ENCODE results near the gene TRABD2A. TPM values are rescaled to one million over a fixed set of nuclear protein-coding genes. Genes with fewer than 3 reads are reported as not detected.

Gene TRABD2A
- total RNA-seq, 1 donor from 2014 or later, result 0.84 TPM

- no peak for DNase-seq (ENCODE audit: low read depth, low spot score)
- Mint-ChIP-seq H3K36me3 (ENCODE audit: low read depth) (no peaks in the 10 kb centered on the region), H3K27me3 (ENCODE audit: low read depth) (no peaks in the 10 kb centered on the region), H3K4me3 (no peak overlapping the region), H3K27ac (ENCODE audit: unreplicated experiment) (no peak overlapping the region), H3K4me1 (peaks cover 5% of the 10 kb centered on the region), H3K9me3 (no peaks in the 10 kb centered on the region)
- no peak for TF ChIP-seq CTCF (conservative IDR thresholded peaks at IDR 0.05)
These were observed 13.3 kb upstream of the TRABD2A start for GRCh38 chr2:84894131-84894586.

- H3K27me3 Mint-ChIP-seq (ENCODE audit: low read depth), result peaks cover 4% of the 10 kb centered on the region
- H3K27ac Mint-ChIP-seq (ENCODE audit: unreplicated experiment), result no peak overlapping the region
- H3K9me3 Mint-ChIP-seq, result no peaks in the 10 kb centered on the region
- no peak for TF ChIP-seq CTCF (conservative IDR thresholded peaks at IDR 0.05)
- no peak for DNase-seq (ENCODE audit: low read depth, low spot score)
- no peak overlapping the region for H3K4me3 Mint-ChIP-seq
- no peaks in the 10 kb centered on the region for H3K36me3 Mint-ChIP-seq (ENCODE audit: low read depth)
- H3K4me1 Mint-ChIP-seq, result peaks cover 9% of the 10 kb centered on the region
These were observed 10.6 kb upstream of the TRABD2A start for GRCh38 chr2:84891355-84892010.

- Mint-ChIP-seq H3K27me3 (ENCODE audit: low read depth) (peaks cover 15% of the 10 kb centered on the region), H3K36me3 (ENCODE audit: low read depth) (no peaks in the 10 kb centered on the region), H3K27ac (ENCODE audit: unreplicated experiment) (no peak overlapping the region), H3K4me3 (no peak overlapping the region), H3K9me3 (no peaks in the 10 kb centered on the region), H3K4me1 (peaks cover 4% of the 10 kb centered on the region)
- no peak for DNase-seq (ENCODE audit: low read depth, low spot score)
- TF ChIP-seq CTCF (conservative IDR thresholded peaks at IDR 0.05), result no peak
These were observed 8.4 kb upstream of the TRABD2A start for GRCh38 chr2:84889332-84889731.

GRCh38 chr2:84888401-84889276 is 7.8 kb upstream of the TRABD2A start:
- no peak overlapping the region for H3K27ac Mint-ChIP-seq (ENCODE audit: unreplicated experiment)
- DNase-seq (ENCODE audit: low read depth, low spot score), result no peak

DNA sequence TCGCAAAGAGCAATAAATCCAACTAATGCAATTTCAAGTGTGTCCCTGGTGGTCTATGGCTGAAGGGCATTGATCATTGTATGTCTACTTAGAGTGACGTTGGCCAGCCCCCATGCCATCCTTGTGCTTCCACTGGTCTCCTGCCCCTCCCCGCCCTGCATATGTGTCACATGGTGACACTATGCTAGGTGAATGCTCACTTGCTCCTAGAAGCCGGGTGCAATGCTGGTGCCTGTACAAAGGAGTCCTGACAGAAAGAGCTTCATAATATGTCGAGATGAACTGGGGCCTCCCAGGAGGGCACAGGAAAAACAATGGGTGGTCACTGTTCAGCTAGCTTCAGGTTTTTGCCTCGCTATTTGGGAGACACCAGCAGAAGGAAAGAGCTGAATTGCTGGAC is 5.9 kb upstream of the TRABD2A start:
- no peak for DNase-seq (ENCODE audit: low read depth, low spot score)
- H3K27me3 Mint-ChIP-seq (ENCODE audit: low read depth), result peaks cover 40% of the 10 kb centered on the region
- TF ChIP-seq CTCF (conservative IDR thresholded peaks at IDR 0.05), result no peak

More at GRCh38 chr2:84888401-84889276, 7.8 kb upstream of the TRABD2A start:
- no peaks in the 10 kb centered on the region for H3K36me3 Mint-ChIP-seq (ENCODE audit: low read depth)
- peaks cover 22% of the 10 kb centered on the region for H3K27me3 Mint-ChIP-seq (ENCODE audit: low read depth)
- H3K4me3 Mint-ChIP-seq, result no peak overlapping the region
- TF ChIP-seq CTCF (conservative IDR thresholded peaks at IDR 0.05), result no peak
- H3K4me1 Mint-ChIP-seq, result peaks cover 4% of the 10 kb centered on the region
- H3K9me3 Mint-ChIP-seq, result no peaks in the 10 kb centered on the region

More for the DNA sequence above, 5.9 kb upstream of the TRABD2A start:
- Mint-ChIP-seq H3K4me1 (peaks cover 13% of the 10 kb centered on the region), H3K9me3 (no peaks in the 10 kb centered on the region), H3K27ac (ENCODE audit: unreplicated experiment) (no peak overlapping the region), H3K4me3 (no peak overlapping the region), H3K36me3 (ENCODE audit: low read depth) (no peaks in the 10 kb centered on the region)

All from neural crest cell (in vitro differentiated cells).